KBM-7 (cell line): Measurements from ENCODE around the gene IL31RA.

ENCODE experiments used
- DNase-seq: peaks from one replicate; pipeline ENCODE4 v3.0.0-alpha.2; 2015
- in situ Hi-C: fragments of 300-500 bp; cut with MboI; formaldehyde crosslinking; loops from 2 replicates; pipeline ENCODE4 v1.14.3; 2020; ENCODE audit warnings: low sequenced_read_pairs, low pct_unique_long_range_greater_than_20kb, mixed read lengths

The IL31RA gene

GRCh38 chr5:55918087-55919035, 67.2 kb downstream of the IL31RA start:
- in situ Hi-C loops, result loop anchor here (25.0 kb wide), 1 partner anchor 731 kb away; no protein-coding TSS in a partner anchor
- DNase-seq, result no peak

GRCh38 chr5:55919625-55920024, 68.5 kb downstream of the IL31RA start:
- no peak for DNase-seq
- in situ Hi-C loops, result loop anchor here (25.0 kb wide), 1 partner anchor 732 kb away; no protein-coding TSS in a partner anchor

GRCh38 chr5:55920784-55921183, 69.6 kb downstream of the IL31RA start:
- in situ Hi-C loops, result loop anchor here (25.0 kb wide), 1 partner anchor 733 kb away; no protein-coding TSS in a partner anchor

DNA sequence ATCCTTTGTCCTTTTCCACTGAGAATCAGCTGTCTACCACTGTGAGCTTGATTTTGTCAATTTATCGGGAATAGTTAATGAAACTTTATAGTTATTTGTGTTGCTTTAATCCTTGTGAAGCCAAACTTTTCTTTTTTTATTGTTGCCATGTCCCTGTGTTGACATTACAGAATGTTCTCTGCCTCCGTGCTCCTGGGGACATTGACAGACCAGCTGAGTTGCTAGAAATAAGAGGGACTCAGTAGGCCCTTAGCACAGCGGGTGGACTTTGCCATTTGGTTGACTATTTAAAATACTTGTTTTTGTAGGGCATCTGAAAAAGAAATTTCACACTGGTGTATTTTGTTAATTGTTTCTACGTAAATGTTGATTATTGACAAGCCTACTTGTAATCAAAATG, 70.5 kb downstream of the IL31RA start:
- no peak for DNase-seq
- in situ Hi-C loops, result loop anchor here (25.0 kb wide), 1 partner anchor 734 kb away; no protein-coding TSS in a partner anchor

More at GRCh38 chr5:55920784-55921183, 69.6 kb downstream of the IL31RA start:
- DNase-seq, result peak; percentile 34

DNA sequence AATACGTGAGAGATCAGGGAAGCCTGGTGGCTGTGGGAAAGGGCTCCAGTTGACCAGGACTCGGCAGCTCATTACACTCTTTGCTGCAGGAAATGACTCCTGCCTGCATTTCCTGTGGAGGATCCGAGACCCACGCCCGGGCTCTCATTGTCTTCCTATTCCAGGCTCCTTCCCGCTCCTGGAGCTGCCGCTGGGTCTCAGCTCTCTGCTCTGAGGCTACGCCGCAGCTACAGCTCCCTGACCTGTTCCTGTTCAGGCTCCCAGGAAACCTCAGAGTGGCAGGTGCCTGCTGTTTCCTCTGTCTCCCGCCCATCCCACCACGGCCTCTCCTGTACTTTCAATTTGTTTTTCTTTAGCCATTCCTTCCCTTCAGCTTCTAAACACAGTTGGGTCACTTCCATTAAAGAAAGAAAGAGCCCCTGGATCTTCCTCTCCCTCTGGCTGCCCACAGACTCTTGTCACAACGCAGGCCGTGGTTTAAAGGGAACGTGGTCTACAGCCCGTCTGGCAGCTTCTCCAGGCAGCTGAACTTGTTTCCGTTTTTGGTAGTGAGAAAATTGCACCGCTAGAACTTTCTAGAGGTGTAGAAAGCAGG, 72.1 kb downstream of the IL31RA start:
- in situ Hi-C loops, result loop anchor here (25.0 kb wide), 1 partner anchor 736 kb away; no protein-coding TSS in a partner anchor

DNA sequence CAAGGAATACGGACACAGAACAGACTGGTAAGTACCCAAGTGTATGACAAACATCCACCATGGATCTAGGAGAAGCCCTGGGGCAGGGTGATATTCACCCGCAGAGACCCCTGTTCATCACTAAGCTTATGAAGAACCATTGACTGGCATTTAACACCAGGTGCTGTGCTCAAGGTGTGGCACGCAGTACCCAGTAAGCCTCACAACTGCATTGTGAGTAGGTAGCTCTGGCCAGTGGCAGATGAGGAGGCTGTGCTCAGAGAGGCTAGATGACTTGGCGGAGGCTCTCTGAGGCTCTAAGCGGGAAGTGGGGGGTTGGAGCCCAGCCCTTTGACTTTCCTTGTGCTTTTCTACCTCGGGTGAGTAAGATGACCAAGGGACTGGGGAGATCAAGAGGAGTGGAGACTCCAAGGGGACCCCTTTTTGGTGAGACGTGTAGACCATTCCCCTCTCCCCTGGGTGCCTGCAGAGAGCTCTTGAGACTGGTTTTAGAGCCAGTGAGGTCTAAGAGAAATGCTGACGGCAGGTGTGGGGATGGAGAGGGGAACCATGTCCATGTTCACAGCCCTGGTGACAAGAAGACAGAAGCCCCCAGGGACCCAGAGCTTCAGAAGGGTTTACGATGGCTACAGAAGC, 72.8 kb downstream of the IL31RA start:
- no peak for DNase-seq
- in situ Hi-C loops, result loop anchor here (25.0 kb wide), 1 partner anchor 737 kb away; no protein-coding TSS in a partner anchor

More for the DNA sequence above, 72.1 kb downstream of the IL31RA start:
- peak; percentile 55 for DNase-seq

DNA sequence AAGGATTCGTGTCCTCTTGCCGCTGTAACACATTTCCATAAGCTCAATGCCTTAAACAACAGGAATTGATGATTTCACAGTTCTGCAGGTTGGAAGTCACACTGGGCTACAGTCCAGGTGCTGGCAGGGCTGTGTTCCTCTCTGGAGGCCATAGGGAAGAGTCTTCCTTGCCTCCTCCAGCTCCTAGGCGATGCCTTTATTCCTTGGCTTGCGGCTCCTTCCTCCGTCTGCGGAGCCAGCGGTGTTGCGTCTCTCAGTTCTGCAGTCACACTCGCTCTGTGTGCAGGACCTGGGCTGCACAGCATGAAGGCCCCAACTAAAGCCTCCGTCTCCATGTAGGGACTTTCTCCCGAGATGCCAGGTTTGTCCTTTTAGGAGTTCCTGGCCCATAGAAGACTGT, 73.6 kb downstream of the IL31RA start:
- in situ Hi-C loops, result loop anchor here (25.0 kb wide), 1 partner anchor 737 kb away; no protein-coding TSS in a partner anchor
- no peak for DNase-seq

- in situ Hi-C loops, result no loop called here
- no peak for DNase-seq
Observed at GRCh38 chr5:55925181-55925580, 74.0 kb downstream of the IL31RA start.

- in situ Hi-C loops, result no loop called here
- no peak for DNase-seq
Observed at GRCh38 chr5:55925712-55926111, 74.6 kb downstream of the IL31RA start.

DNA sequence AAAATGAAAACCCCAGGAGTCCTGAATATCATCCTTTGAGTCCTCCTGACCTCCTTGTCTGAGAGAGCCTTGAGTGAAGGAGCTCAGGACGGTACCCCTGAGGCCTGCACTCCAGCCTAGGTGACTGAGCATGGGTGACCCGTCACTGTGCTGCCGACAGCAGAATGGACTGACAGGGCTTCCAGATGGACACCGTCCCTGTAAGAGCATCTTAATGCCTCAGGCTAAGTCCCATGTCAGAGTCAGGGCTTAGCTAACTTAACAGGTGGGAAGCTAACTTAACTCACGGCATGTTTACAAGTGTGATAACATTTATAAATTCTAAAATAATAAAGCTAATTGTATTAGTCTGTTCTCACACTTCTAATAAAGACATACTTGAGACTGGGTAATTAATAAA, 75.3 kb downstream of the IL31RA start:
- in situ Hi-C loops, result no loop called here
- DNase-seq, result no peak

DNA sequence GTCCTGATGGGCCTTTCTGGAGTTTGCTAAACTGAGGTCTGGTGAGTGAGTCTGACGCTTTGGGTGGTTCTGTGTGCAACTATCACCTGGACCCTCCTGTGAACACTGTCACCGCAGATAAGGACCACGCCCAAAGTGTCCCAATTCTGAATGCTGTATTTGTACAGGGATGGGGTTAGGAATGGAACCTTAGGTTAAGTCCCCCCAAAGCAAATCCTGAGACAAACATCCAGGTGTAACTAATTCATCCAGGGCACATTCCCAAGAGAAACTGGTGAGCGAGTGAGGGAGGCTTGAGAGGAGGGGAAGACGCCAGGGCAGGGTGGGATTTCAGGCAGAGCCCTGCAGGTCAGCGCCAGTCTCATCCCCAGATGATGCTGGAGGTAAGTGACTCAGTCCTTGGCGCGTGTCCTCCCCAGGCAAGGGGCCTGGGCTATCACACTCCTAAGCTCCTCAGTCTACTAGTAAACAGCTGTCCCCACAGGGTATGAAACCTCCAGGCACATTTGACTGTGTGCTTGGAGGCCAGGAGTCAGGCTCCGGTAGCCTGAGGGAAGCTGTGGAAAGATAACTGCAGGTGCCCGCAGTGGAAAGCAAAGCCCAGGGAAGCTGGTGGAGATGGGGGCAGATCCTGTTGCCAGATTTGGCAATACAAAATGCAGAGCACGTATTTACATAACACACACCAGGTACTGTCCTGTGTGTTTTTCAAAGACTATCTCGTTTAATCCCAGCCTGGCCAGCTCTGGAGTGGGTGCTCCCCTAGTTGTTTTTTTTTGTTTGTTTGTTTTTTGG, 76.9 kb downstream of the IL31RA start:
- in situ Hi-C loops, result no loop called here
- no peak for DNase-seq

- no peak for DNase-seq
- in situ Hi-C loops, result no loop called here
Observed at GRCh38 chr5:55929020-55929799, 78.1 kb downstream of the IL31RA start.

GRCh38 chr5:55932700-55933099, 81.5 kb downstream of the IL31RA start:
- in situ Hi-C loops, result no loop called here

DNA sequence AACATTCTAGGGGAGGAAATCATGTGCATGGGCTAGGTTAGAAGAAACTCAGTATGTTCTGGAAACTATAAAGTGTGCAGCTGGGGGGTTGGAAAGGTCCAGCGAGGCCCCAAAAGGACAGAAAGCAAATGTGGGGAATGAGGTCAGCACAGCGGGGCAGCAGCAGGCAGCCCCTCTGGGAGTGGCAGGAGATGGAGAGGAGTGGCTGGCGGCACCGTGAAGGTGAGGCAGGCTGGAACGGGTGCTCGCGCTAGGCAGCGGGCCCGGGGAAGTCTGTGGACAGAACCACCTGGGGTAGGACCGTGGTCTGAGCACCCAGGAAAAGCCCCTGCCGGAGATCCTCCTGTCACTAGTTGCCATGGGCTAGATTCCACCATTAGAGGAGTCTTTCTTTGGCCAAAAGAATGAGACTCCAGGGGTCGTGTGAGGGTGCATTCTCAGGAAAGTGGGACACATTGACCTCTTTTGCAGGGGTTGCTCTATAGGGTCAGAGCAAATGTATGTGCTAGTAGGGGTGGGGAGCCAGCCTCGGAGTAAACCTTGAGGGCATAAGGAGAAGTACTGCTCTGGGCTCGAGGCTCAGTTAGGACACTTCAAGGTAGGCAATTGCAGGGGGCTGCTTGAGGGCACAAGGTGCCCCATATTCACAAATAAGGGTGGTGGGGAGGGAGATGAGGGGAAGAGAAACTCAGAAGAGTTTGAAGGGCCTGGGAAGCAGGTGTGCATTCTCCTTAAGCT, 82.4 kb downstream of the IL31RA start:
- no peak for DNase-seq
- in situ Hi-C loops, result no loop called here

More at GRCh38 chr5:55932700-55933099, 81.5 kb downstream of the IL31RA start:
- DNase-seq, result no peak

GRCh38 chr5:55934115-55934613, 83.0 kb downstream of the IL31RA start:
- DNase-seq, result no peak
- in situ Hi-C loops, result no loop called here

GRCh38 chr5:55934720-55935119, 83.6 kb downstream of the IL31RA start:
- in situ Hi-C loops, result no loop called here
- DNase-seq, result no peak

DNA sequence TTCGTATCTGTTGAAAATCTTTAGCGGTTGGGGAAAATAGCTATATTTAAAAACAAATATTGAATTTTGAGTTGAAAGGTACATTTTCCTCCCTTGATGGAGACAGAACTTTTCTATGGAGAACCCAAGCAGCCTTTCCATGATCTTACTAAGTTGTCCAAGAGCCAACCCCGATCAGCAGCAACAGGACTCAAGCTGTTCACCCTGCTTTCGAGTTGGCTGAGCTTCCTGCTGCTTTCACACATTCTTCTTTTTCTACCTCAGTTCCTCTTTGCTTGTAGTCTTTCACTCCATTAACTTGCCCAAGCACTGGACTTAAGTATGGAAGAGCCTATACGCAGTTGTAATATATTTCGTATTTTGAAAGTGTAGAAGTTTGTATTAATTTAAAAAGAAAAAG, 84.2 kb downstream of the IL31RA start:
- no peak for DNase-seq
- in situ Hi-C loops, result no loop called here
